PC-3 (cell line): ENCODE data around the gene LIPA.

ENCODE experiments used
- CTCF ChIP-seq: fragments of 300-600 bp; sonication (generic); conservative IDR thresholded peaks from 2 replicates; pipeline ENCODE4 v1.5.1; 2017; ENCODE audit warnings: antibody characterized with exemption, low read depth, mild to moderate bottlenecking, low read length
- EZH2phosphoT487 ChIP-seq: fragments of 300-600 bp; sonication (generic); IDR thresholded peaks from 2 replicates; pipeline ENCODE4 v1.6.1; 2018; ENCODE audit warnings: mild to moderate bottlenecking, antibody characterized with exemption, low read length, borderline replicate concordance

DNA sequence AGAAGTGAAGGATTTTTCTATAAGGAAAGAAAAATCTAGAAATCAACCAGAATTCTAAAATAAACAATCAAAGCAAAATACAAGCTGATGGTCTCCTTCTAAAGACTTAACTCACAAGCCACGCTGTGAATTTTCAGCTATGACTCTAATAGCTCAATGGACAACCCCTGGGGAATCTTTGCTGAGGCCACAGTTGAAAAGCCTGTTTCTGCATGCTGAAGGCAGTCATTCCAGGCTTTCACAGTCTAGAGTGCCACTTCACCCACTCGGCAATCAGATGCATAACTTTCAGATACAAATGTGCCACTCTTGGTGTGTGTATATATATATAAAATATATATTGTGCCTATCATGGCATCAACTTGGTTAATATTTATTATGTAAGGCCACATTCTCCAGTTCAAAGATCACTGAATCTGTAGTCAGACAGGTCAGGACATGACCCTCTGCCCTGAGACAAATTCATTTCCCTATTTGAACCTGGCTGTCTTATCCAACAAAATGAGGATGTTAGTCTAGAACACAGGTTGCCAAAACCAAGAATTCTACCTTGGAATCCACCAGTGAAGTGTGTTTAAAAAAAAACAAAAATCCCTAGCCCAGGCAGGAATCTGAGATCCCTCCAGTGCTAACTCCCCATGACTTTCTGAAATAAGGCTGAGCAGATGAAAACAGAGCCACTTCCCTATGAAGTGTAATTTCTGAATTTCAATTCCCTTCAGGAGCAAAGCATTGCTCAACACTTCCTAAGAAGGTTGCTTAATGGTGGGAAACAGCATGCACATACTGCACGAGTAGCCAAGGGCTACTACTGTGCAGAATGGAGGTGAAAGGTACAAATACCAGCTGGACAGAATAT, 9.9 kb downstream of the LIPA start:
- TF ChIP-seq CTCF = no peak
- TF ChIP-seq EZH2phosphoT487 = no peak
